MCF 10A (cell line): ENCODE results near the gene PEX14. TPM values are rescaled to one million over a fixed set of nuclear protein-coding genes. Genes with fewer than 3 reads are reported as not detected.

Experiments used
- BruUV-seq: library from RNA; stranded (reverse); fragments of 400-500 nt; replicated peaks from 2 replicates; lab custom pipeline; 2021; lab: Mats Ljungman, UMichigan
- CTCF ChIA-PET: fragments of 300-600 bp; sonication (Branson Sonifier 250); formaldehyde crosslinking; extraction: SDS; loops from one replicate; lab custom pipeline; 2021; ENCODE audit warnings: antibody characterized with exemption, inconsistent platforms; lab: Yijun Ruan, JAX
- POLR2A ChIA-PET: fragments of 300-600, 350-650 bp; sonication (Branson Sonifier 250); formaldehyde crosslinking; extraction: SDS; loops from one replicate; lab custom pipeline; 2020; ENCODE audit warnings: antibody characterized with exemption, inconsistent platforms; lab: Yijun Ruan, JAX
- DNase-seq: peaks from one replicate; pipeline ENCODE4 v3.0.0-alpha.2; 2018; ENCODE audit not compliant: unreplicated experiment
- H3K27ac Mint-ChIP-seq: one replicate; pipeline ENCODE4 v1.8.0; 2022; ENCODE audit warnings: mild to moderate bottlenecking, low read depth, mixed read lengths; ENCODE audit not compliant: unreplicated experiment
- H3K27me3 Mint-ChIP-seq: one replicate; pipeline ENCODE4 v1.8.0; 2022; ENCODE audit warnings: mixed read lengths; ENCODE audit not compliant: insufficient read depth, unreplicated experiment
- H3K36me3 Mint-ChIP-seq: one replicate; pipeline ENCODE4 v1.8.0; 2022; ENCODE audit warnings: mild to moderate bottlenecking, moderate library complexity, mixed read lengths; ENCODE audit not compliant: insufficient read depth, unreplicated experiment
- H3K4me1 Mint-ChIP-seq: one replicate; pipeline ENCODE4 v1.8.0; 2022; ENCODE audit warnings: mixed read lengths; ENCODE audit not compliant: insufficient read depth, unreplicated experiment
- H3K4me3 Mint-ChIP-seq: one replicate; pipeline ENCODE4 v1.8.0; 2022; ENCODE audit warnings: mild to moderate bottlenecking, moderate library complexity, mixed read lengths; ENCODE audit not compliant: unreplicated experiment
- H3K9me3 Mint-ChIP-seq: one replicate; pipeline ENCODE4 v1.8.0; 2022; ENCODE audit warnings: mixed read lengths; ENCODE audit not compliant: unreplicated experiment
- CTCF ChIP-seq: fragments of 200-600 bp; IDR thresholded peaks from one replicate; pipeline ENCODE4 v1.8.0; 2022; ENCODE audit warnings: antibody characterized with exemption, mild to moderate bottlenecking; ENCODE audit not compliant: unreplicated experiment
- intact Hi-C: fragments of 100-400 bp; cut with micrococcal nuclease; formaldehyde crosslinking; loops from 2 replicates; pipeline ENCODE4 v1.14.1; 2022
- total RNA-seq: library from RNA; stranded (reverse); gene quantifications from 2 replicates; pipeline ENCODE4 v1.2.3, GENCODE V29; 2022

The PEX14 gene
- total RNA-seq, 1 experiment from 2014 or later, result 22.2 TPM

- intact Hi-C loops, result no loop called here
- H3K36me3 Mint-ChIP-seq, result peaks cover 4% of the 10 kb centered on the region
- TF ChIP-seq CTCF, result no peak
- H3K27ac Mint-ChIP-seq, result no peak overlapping the region
- CTCF ChIA-PET, result interaction anchor here (0.6 to 1.5 kb wide), 5 partner anchors 10 to 932 kb away, joined by 3 to 7 read pairs (median 3); no protein-coding TSS in a partner anchor
- POLR2A ChIA-PET, result interaction anchor here (0.7 to 3.6 kb wide), 3 partner anchors 14 to 472 kb away, joined by 3 to 14 read pairs (median 4); no protein-coding TSS in a partner anchor
- no peaks in the 10 kb centered on the region for H3K27me3 Mint-ChIP-seq
- no TSS peak for BruUV-seq
- DNase-seq, result no peak
- H3K4me1 Mint-ChIP-seq, result peaks cover 16% of the 10 kb centered on the region
- no peaks in the 10 kb centered on the region for H3K9me3 Mint-ChIP-seq
- no peak overlapping the region for H3K4me3 Mint-ChIP-seq
Observed at GRCh38 chr1:10525208-10525607, 50.5 kb downstream of the PEX14 start.

- H3K9me3 Mint-ChIP-seq, result no peaks in the 10 kb centered on the region
- TSS peak; percentile 78 for BruUV-seq
- no peaks in the 10 kb centered on the region for H3K27me3 Mint-ChIP-seq
- H3K36me3 Mint-ChIP-seq, result no peaks in the 10 kb centered on the region
- peak overlapping the region; percentile 69 for H3K4me3 Mint-ChIP-seq
- peaks cover 27% of the 10 kb centered on the region for H3K4me1 Mint-ChIP-seq
- no peak for TF ChIP-seq CTCF
- DNase-seq, result peak; percentile 83
- POLR2A ChIA-PET, result interaction anchor here (0.6 to 3.5 kb wide), 16 partner anchors 12 to 484 kb away, joined by 3 to 34 read pairs (median 4); partner anchors contain the start of genes CASZ1 and TARDBP
- CTCF ChIA-PET, result interaction anchor here (0.6 to 2.7 kb wide), 13 partner anchors 9 to 485 kb away, joined by 3 to 11 read pairs (median 3); no protein-coding TSS in a partner anchor
- H3K27ac Mint-ChIP-seq, result peak overlapping the region; percentile 59
- intact Hi-C loops, result loop anchor here (1.0 kb wide), 1 partner anchor 18 kb away; no protein-coding TSS in a partner anchor
Observed at GRCh38 chr1:10528066-10529014, 53.6 kb downstream of the PEX14 start.

GRCh38 chr1:10529091-10529490 lies 54.3 kb downstream of the PEX14 start:
- intact Hi-C loops, result no loop called here
- Mint-ChIP-seq H3K9me3 (no peaks in the 10 kb centered on the region), H3K4me1 (peaks cover 27% of the 10 kb centered on the region), H3K27me3 (no peaks in the 10 kb centered on the region), H3K36me3 (no peaks in the 10 kb centered on the region), H3K4me3 (peak overlapping the region; percentile 69), H3K27ac (peak overlapping the region; percentile 59)
- no peak for TF ChIP-seq CTCF
- POLR2A ChIA-PET, result interaction anchor here (0.6 to 3.5 kb wide), 16 partner anchors 11 to 483 kb away, joined by 3 to 34 read pairs (median 4); partner anchors contain the start of genes CASZ1 and TARDBP
- DNase-seq, result peak; percentile 4
- no TSS peak for BruUV-seq
- CTCF ChIA-PET, result interaction anchor here (0.9 to 2.7 kb wide), 8 partner anchors 9 to 484 kb away, joined by 3 to 11 read pairs (median 3); no protein-coding TSS in a partner anchor

GRCh38 chr1:10529765-10530164 lies 55.0 kb downstream of the PEX14 start:
- no peak for TF ChIP-seq CTCF
- H3K4me3 Mint-ChIP-seq, result no peak overlapping the region

More at GRCh38 chr1:10529765-10530164, 55.0 kb downstream of the PEX14 start:
- DNase-seq, result peak; percentile 10
- Mint-ChIP-seq H3K4me1 (peaks cover 32% of the 10 kb centered on the region), H3K27ac (peak overlapping the region; percentile 37), H3K9me3 (no peaks in the 10 kb centered on the region), H3K36me3 (no peaks in the 10 kb centered on the region), H3K27me3 (no peaks in the 10 kb centered on the region)
- no TSS peak for BruUV-seq
- CTCF ChIA-PET, result interaction anchor here (0.6 to 2.7 kb wide), 5 partner anchors 20 to 549 kb away, joined by 3 to 11 read pairs (median 3); no protein-coding TSS in a partner anchor
- POLR2A ChIA-PET, result interaction anchor here (0.6 to 3.5 kb wide), 7 partner anchors 23 to 1105 kb away, joined by 3 to 14 read pairs (median 7); no protein-coding TSS in a partner anchor
- intact Hi-C loops, result loop anchor here (1.0 to 5.0 kb wide), 5 partner anchors 105 to 381 kb away; partner anchors contain the start of gene CASZ1
